Ovary (tissue), 9 donors: Measurements from ENCODE around the gene ARL2. TPM values are rescaled to one million over a fixed set of nuclear protein-coding genes. Genes with fewer than 3 reads are reported as not detected.
"Not testable (repeated sequence)": the region's sequence is repeated elsewhere in the genome, so short reads cannot be mapped to it uniquely, and the experiment has no call there.

Source experiments
- DNase-seq, 5 donors: peaks; one replicate each; pipeline ENCODE4 v3.0.0-alpha.2; 2019 to 2020
- H3K27ac ChIP-seq, 2 donors: fragments of 200-600 bp; one replicate each; pipeline versions ENCODE4 v1.5.1 to v1.8.0; 2019 to 2022
- H3K27me3 ChIP-seq: fragments of 200-600 bp; one replicate; pipeline ENCODE4 v1.8.0; 2022
- H3K36me3 ChIP-seq: fragments of 200-600 bp; sonication (generic); one replicate; pipeline ENCODE4 v1.5.1; 2019
- H3K4me1 ChIP-seq: one replicate; pipeline ENCODE4 v1.8.1; 2013; ENCODE audit warnings: mild to moderate bottlenecking, moderate library complexity; ENCODE audit not compliant: insufficient read depth
- H3K4me3 ChIP-seq: fragments of 200-600 bp; sonication (generic); one replicate; pipeline ENCODE4 v1.5.1; 2017
- H3K9me3 ChIP-seq, 2 donors: fragments of 200-600 bp in 1 of 2; sonication (generic) in 1 of 2; one replicate each; pipeline versions ENCODE4 v1.5.1 to v1.8.1; 2013 to 2019; ENCODE audit warnings: mild to moderate bottlenecking in 1 of 2, moderate library complexity in 1 of 2
- CTCF ChIP-seq, 3 donors: fragments of 450-650 bp in 2 of 3; fragments of 200-600 bp in 1 of 3; IDR thresholded peaks; one replicate each; pipeline versions ENCODE4 v1.5.1 to v1.8.0; 2016 to 2022; ENCODE audit warnings: antibody characterized with exemption in 3 of 3, mild to moderate bottlenecking in 1 of 3
- EP300 ChIP-seq: sonication (generic); formaldehyde crosslinking; IDR thresholded peaks from one replicate; pipeline ENCODE4 v1.6.1; 2017; ENCODE audit warnings: antibody characterized with exemption
- POLR2A ChIP-seq: fragments of 450-650 bp; IDR thresholded peaks from one replicate; pipeline ENCODE4 v1.6.1; 2017; ENCODE audit warnings: antibody characterized with exemption, mild to moderate bottlenecking, moderate library complexity
- WGBS, 3 donors: extraction: QIAGEN DNeasy Blood & Tissue Kit in 1 of 3; methylation state at CpG; one replicate each; pipeline versions ENCODE4 v1.1.5 to v1.1.7; 2013 to 2017; 5-methylcytosine and 5-hydroxymethylcytosine counted together
- intact Hi-C, 4 donors: fragments of 100-400 bp; cut with DNase I; formaldehyde crosslinking; loops; one replicate each; pipeline versions ENCODE4 v1.11.0 to v1.15.1; 2022 to 2023
- polyA plus RNA-seq, 2 donors: library from polyadenylated mRNA; stranded (reverse); fragments of 200-250 nt in 1 of 2; fragments of 350-450 nt in 1 of 2; fragmentation: Illumina TruSeq in 1 of 2; extraction: RNeasy Lipid Tissue Mini Kit (QIAGEN cat#74804) in 1 of 2; gene quantifications; one replicate each; pipeline ENCODE4 v1.2.3, GENCODE V29; 2013 to 2014
- total RNA-seq, 7 donors: library from RNA; depleted of rRNA in 2 of 7; stranded (reverse); fragments of >200 nt in 2 of 7; fragmentation: NEBNext Ultra II Directional in 3 of 7; extraction: Animal tissue kit (Norgen Biotek cat#: 25700) in 3 of 7; gene quantifications; one replicate each; pipeline versions ENCODE4 v1.1.0 to v1.2.4, GENCODE V29; 2016 to 2023
- donor health status: DM: no; HTN: no; CAD: no; lungs with moderate emphysema.
- donor health status: DM: no; HTN: no; CAD: no.
- donor health status: Bipolar disorder and iron deficiency.
- donor health status: DM: yes; HTN: yes; CAD: no.
- donor health status: DM: no; HTN: no; CAD: no.
- donor health status: DM: yes; HTN: yes; CAD: no.

The ARL2 gene
- total and polyA plus RNA-seq, 9 donors, result 60.9 to 147 (median 99.7) TPM

DNA sequence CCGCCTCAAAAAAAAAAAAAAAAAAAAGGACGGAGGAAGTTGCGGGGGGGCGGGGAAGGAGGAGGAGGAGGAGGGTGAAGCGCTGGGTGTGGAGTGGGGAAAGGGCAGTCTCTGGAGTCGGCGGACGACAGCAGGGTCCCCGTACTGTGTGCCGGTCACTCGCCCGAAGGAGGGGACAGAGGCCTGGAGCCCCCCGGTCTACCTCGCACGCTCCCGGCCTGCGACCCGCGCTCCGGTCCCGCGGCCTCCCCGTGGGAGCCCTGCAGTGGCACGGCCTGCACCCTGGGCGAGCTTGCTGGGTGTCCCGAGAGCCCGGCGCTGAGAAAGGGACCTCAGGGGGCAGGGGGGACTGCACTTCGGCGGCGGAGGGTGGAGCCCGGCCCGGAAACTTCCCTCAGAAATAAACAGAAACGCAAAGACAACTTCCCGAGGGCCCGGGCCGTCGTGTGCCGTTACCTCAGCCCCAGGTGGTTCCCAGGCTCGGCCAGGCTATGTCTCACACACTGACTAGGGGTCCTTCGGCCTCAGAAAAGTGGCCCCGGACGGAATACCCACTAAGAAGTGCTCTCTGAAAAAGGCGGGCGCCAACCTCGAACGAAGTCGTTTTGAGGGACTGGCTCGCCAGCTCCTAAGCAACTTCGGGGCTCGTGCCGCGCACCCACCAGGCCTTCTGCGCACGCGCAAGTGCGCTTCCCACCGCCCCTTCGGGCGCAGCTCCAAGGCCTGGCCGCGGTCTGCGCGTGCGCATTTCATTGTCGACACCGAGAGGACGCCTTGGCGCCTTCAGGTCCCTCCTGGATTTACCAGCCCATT, 42.3 kb upstream of the ARL2 start, which contains the start of gene MAJIN:
Gene MAJIN, minus strand, starts transcription at position 688 of the 813 bp plus-strand sequence. CDS start 12,703 bp downstream, outside the sequence.
- Histone ChIP-seq H3K4me3 (no peak within 1 kb of the TSS), H3K27me3 (no peaks in the 10 kb centered on the region), H3K27ac (no peak within 1 kb of the TSS), H3K9me3 (peaks cover 0 to 4% of the 10 kb centered on the region in 2 donors), H3K36me3 (no peaks in the 10 kb centered on the region), H3K4me1 (peaks cover 3% of the 10 kb centered on the region)
- DNase-seq, result peak; percentile 78 to 89 (median 84)
- intact Hi-C loops, result no loop called here
- TF ChIP-seq POLR2A, result no peak
- TF ChIP-seq EP300, result no peak
- TF ChIP-seq CTCF (IDR thresholded peaks at IDR 0.05), result no peak
- WGBS, 3 donors, result 15 to 21% (median 19%) methylated on average over 64 to 68 of the region's 69 CpGs

GRCh38 chr11:64974124-64974523, 39.8 kb upstream of the ARL2 start:
- Histone ChIP-seq H3K4me1 (peaks cover 3% of the 10 kb centered on the region), H3K36me3 (no peaks in the 10 kb centered on the region), H3K4me3 (no peak overlapping the region), H3K27me3 (no peaks in the 10 kb centered on the region), H3K9me3 (peaks cover 0 to 4% of the 10 kb centered on the region in 2 donors), H3K27ac (no peak overlapping the region)
- WGBS, 3 donors, result 56 to 64% (median 59%) methylated on average over 5 of the region's 5 CpGs
- no peak for DNase-seq
- no peak for TF ChIP-seq POLR2A
- no peak for TF ChIP-seq CTCF (IDR thresholded peaks at IDR 0.05)
- no peak for TF ChIP-seq EP300
- intact Hi-C loops, result no loop called here

GRCh38 chr11:64976651-64977050, 37.3 kb upstream of the ARL2 start:
- Histone ChIP-seq H3K9me3 (peaks cover 0 to 4% of the 10 kb centered on the region in 2 donors), H3K4me1 (peaks cover 3% of the 10 kb centered on the region), H3K27me3 (no peaks in the 10 kb centered on the region), H3K4me3 (no peak overlapping the region), H3K36me3 (no peaks in the 10 kb centered on the region), H3K27ac (no peak overlapping the region)
- intact Hi-C loops, result no loop called here
- TF ChIP-seq CTCF (IDR thresholded peaks at IDR 0.05) (no peak), POLR2A (no peak), EP300 (no peak)
- peak in 1 of 5 donors; percentile 9 for DNase-seq
- 59 to 74% (median 71%) methylated on average over 2 of the region's 2 CpGs for WGBS, 3 donors

DNA sequence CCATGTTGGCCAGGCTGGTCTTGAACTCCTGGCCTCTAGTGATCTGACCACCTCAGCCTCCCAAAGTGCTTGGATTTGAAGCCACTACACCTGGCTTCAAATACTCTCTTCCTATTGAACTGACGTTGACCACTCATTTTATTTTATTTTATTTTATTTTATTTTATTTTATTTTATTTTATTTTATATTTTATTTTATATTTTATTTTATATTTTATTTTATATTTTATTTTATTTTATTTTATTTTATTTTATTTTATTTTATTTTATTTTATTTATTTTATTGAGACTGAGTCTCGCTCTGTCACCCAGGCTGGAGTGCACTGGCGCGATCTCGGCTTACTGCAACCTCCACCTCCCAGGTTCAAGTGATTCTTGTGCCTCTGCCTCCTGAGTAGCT, 30.6 kb upstream of the ARL2 start:
- H3K4me1 ChIP-seq, H3K27me3 ChIP-seq, H3K4me3 ChIP-seq, H3K27ac ChIP-seq, DNase-seq, H3K9me3 ChIP-seq, H3K36me3 ChIP-seq: not testable (repeated sequence)
- intact Hi-C loops, result loop anchor here in 1 of 4 donors (10.0 kb wide), 1 partner anchor 49 kb away; the partner anchor contains the start of gene GPHA2
- 62 to 81% (median 62%) methylated on average over 5 of the region's 5 CpGs for WGBS, 3 donors
